ENCODE results near the gene PRSS57.

- no peak for TF ChIP-seq CTCF (IDR thresholded peaks at IDR 0.05; ENCODE audit: low read depth, low read length)
- TF ChIP-seq EZH2phosphoT487 (IDR thresholded peaks at IDR 0.05; ENCODE audit: low read depth): no peak
These were observed 13.2 kb upstream of the PRSS57 start, which contains the start of gene PALM for GRCh38 chr19:708154-709143.

Measured in OCI-LY3 (cell line).